ENCODE data around the gene CDK6. TPM values are rescaled to one million over a fixed set of nuclear protein-coding genes. Genes with fewer than 3 reads are reported as not detected.

The CDK6 gene
- total RNA-seq, 4 donors from 2014 or later: 19.7 to 51.1 (median 33.8) TPM

DNA sequence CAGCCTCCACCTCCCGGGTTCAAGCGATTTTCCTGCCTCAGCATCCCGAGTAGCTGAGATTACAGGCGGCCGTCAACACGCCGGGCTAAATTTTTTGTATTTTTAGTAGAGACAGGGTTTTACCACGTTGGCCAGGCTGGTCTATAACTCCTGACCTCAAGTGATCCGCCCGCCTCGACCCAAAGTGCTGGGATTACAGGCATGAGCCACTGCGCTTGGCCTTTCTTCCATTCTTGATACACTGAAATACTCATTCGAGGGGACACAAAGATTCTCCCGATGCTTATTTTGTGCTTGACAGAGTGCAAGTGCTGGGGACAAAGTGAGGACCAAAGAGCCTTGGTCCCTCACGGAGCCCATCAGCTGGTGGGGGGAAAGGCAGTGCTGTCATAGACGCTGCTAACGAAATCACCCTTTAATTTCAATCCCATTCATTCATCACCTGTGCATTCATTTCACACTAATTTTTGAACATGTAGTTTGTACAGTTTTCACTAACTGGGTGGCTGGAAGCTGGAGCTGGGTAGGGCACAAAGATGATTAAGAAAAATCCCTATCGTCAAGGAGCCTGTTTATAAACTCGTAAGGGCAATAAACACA lies 245.6 kb downstream of the CDK6 start:
- ATAC-seq: no peak
- no peak for TF ChIP-seq POLR2AphosphoS5 (IDR thresholded peaks at IDR 0.05)
- TF ChIP-seq EP300 (IDR thresholded peaks at IDR 0.05): no peak
- TF ChIP-seq, protein P1, sequence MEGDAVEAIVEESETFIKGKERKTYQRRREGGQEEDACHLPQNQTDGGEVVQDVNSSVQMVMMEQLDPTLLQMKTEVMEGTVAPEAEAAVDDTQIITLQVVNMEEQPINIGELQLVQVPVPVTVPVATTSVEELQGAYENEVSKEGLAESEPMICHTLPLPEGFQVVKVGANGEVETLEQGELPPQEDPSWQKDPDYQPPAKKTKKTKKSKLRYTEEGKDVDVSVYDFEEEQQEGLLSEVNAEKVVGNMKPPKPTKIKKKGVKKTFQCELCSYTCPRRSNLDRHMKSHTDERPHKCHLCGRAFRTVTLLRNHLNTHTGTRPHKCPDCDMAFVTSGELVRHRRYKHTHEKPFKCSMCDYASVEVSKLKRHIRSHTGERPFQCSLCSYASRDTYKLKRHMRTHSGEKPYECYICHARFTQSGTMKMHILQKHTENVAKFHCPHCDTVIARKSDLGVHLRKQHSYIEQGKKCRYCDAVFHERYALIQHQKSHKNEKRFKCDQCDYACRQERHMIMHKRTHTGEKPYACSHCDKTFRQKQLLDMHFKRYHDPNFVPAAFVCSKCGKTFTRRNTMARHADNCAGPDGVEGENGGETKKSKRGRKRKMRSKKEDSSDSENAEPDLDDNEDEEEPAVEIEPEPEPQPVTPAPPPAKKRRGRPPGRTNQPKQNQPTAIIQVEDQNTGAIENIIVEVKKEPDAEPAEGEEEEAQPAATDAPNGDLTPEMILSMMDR (IDR thresholded peaks at IDR 0.05): no peak
- no peak for TF ChIP-seq POLR2A (IDR thresholded peaks at IDR 0.05)
- Histone ChIP-seq H3K4me1 (peaks cover 4 to 45% (median 20%) of the 10 kb centered on the region in 3 donors), H3K27me3 (no peaks in the 10 kb centered on the region), H3K27ac (peak overlapping the region in 2 of 4 donors; percentile 87 to 97), H3K36me3 (no peaks in the 10 kb centered on the region), H3K9me3 (no peaks in the 10 kb centered on the region), H3K4me3 (peak overlapping the region; percentile 63 to 89)
- WGBS, 2 donors (ENCODE audit: low coverage in 1 of 2): 34 to 42% methylated on average over 11 to 14 of the region's 19 CpGs

DNA sequence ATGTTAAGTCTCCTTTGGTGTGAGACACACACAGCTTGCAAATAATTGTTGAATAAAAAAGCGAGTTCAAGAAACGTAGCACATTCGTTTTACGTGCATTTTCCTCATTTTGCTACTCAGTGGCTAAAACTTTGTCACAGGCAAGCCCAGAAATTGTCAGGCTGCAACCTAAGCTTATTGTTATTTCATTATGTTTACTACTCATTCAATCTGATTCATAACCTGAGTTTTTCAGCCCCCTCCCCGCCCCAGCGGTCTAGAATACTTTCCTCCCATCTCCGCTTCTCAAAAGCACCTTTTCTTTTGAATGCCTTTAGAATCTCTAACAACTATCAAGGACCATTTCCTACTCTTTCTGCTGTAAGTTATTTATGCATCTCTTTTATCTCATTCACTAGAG lies 247.3 kb downstream of the CDK6 start:
- ATAC-seq: no peak
- no peaks in the 10 kb centered on the region for H3K36me3 ChIP-seq
- H3K4me1 ChIP-seq: peaks cover 6 to 63% (median 24%) of the 10 kb centered on the region in 3 donors
- no peaks in the 10 kb centered on the region for H3K27me3 ChIP-seq
- H3K9me3 ChIP-seq: no peaks in the 10 kb centered on the region
- 24 to 48% methylated on average over 7 of the region's 7 CpGs for WGBS, 2 donors (ENCODE audit: low coverage in 1 of 2)
- TF ChIP-seq EP300 (IDR thresholded peaks at IDR 0.05): no peak
- no peak for TF ChIP-seq POLR2AphosphoS5 (IDR thresholded peaks at IDR 0.05)
- TF ChIP-seq, protein P1 (IDR thresholded peaks at IDR 0.05): no peak
- TF ChIP-seq POLR2A (IDR thresholded peaks at IDR 0.05): no peak
- H3K4me3 ChIP-seq: peak overlapping the region; percentile 63 to 89
- peak overlapping the region in 2 of 4 donors; percentile 87 to 97 for H3K27ac ChIP-seq

DNA sequence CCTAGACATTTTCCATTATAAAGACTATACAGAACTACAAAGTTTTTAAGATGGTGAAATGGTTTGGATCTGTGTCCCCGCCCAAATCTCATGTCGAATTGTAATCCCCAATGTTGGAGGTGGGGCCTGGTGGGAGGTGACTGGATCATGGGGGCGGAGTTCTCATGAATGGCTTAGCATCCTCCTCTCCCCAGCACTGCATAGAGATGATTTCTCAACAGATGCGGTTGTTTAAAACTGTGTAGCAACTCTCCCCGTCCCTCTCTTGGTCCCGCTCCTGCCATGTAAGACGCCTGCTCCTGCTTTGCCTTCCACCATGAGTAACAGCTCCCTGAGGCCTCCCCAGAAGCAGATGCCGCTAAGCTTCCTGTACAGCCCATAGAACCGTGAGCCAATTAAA lies 247.8 kb downstream of the CDK6 start:
- 48 to 84% methylated on average over 7 to 8 of the region's 9 CpGs for WGBS, 2 donors (ENCODE audit: low coverage in 1 of 2)
- no peak for ATAC-seq
- Histone ChIP-seq H3K27ac (peak overlapping the region in 1 of 4 donors; percentile 87), H3K4me1 (peaks cover 6 to 64% (median 24%) of the 10 kb centered on the region in 3 donors), H3K4me3 (peak overlapping the region in 1 of 2 donors; percentile 89), H3K27me3 (no peaks in the 10 kb centered on the region), H3K36me3 (no peaks in the 10 kb centered on the region), H3K9me3 (no peaks in the 10 kb centered on the region)
- TF ChIP-seq POLR2A (IDR thresholded peaks at IDR 0.05) (no peak), EP300 (IDR thresholded peaks at IDR 0.05) (no peak), POLR2AphosphoS5 (IDR thresholded peaks at IDR 0.05) (no peak)
- TF ChIP-seq, protein P1 (IDR thresholded peaks at IDR 0.05): no peak

DNA sequence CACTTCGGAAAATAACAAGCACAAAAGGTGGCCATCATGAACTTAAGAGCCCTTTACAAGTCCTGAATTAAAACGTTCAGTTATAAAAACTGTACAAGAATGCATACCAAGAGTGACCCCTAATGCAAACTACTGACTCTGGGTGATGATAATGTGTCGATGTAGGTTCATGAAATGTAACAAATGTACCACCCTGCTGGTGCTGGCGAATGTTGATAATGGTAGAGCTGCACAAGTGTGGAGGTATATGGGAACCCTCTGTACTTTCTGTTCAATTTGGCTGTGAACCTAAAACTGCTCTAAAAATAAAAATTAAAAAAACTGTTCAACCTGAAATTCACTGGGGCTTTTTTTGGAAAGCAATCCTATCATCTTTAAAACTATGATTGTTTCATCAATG lies 249.5 kb downstream of the CDK6 start:
- Histone ChIP-seq H3K27ac (peak overlapping the region in 2 of 4 donors; percentile 13 to 56), H3K9me3 (no peaks in the 10 kb centered on the region)
- no peak for TF ChIP-seq POLR2A (IDR thresholded peaks at IDR 0.05)
- TF ChIP-seq, protein P1 (IDR thresholded peaks at IDR 0.05): no peak
- no peak for TF ChIP-seq EP300 (IDR thresholded peaks at IDR 0.05)

DNA sequence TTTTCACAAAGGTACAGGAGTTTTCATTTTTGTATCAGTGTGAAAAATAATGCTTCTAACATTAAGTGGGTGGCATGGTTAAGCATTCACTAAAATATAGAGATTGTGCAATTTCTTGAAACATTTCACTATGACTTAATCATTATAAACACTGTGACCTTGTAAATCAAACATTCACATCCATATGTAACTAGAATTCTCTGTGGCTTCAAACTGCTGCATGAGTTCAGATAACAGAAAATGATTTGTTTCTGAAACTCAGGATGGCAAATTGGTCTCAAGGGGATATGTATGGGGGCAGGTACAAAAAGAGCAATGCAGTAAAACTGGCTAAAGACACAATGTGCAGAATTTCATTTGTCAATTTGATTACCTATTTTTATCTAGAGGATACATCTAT lies 250.0 kb downstream of the CDK6 start:
- peak overlapping the region in 2 of 4 donors; percentile 13 to 56 for H3K27ac ChIP-seq
- TF ChIP-seq POLR2A (IDR thresholded peaks at IDR 0.05) (no peak), POLR2AphosphoS5 (IDR thresholded peaks at IDR 0.05) (no peak), EP300 (IDR thresholded peaks at IDR 0.05) (no peak)
- TF ChIP-seq, protein P1 (IDR thresholded peaks at IDR 0.05): no peak
- H3K9me3 ChIP-seq: no peaks in the 10 kb centered on the region
- no peak for ATAC-seq
- no peaks in the 10 kb centered on the region for H3K27me3 ChIP-seq
- H3K4me1 ChIP-seq: peaks cover 6 to 64% (median 24%) of the 10 kb centered on the region in 3 donors
- no peaks in the 10 kb centered on the region for H3K36me3 ChIP-seq
- no peak overlapping the region for H3K4me3 ChIP-seq

More for the DNA sequence above, 249.5 kb downstream of the CDK6 start:
- WGBS, 2 donors (ENCODE audit: low coverage in 1 of 2): 37 to 54% methylated on average over 4 of the region's 4 CpGs
- Histone ChIP-seq H3K36me3 (no peaks in the 10 kb centered on the region), H3K4me1 (peaks cover 6 to 64% (median 24%) of the 10 kb centered on the region in 3 donors), H3K4me3 (no peak overlapping the region), H3K27me3 (no peaks in the 10 kb centered on the region)
- no peak for ATAC-seq

Measured in gastroesophageal sphincter (tissue), 4 donors.